Heart right ventricle (tissue), 16 donors: ENCODE data around the gene STIP1. TPM values are rescaled to one million over a fixed set of nuclear protein-coding genes. Genes with fewer than 3 reads are reported as not detected.
A peak's percentile ranks its signal among the peaks of the same experiment; 100 is the strongest.
"Not testable (repeated sequence)": the region's sequence is repeated elsewhere in the genome, so short reads cannot be mapped to it uniquely, and the experiment has no call there.

Source experiments
- ATAC-seq, 8 donors: fragments of 200-7000 bp; cut with Tn5 transposase; one replicate each; pipeline ENCODE4 v1.9.1; 2020; ENCODE audit warnings: mild to moderate bottlenecking in 8 of 8, moderate library complexity in 8 of 8, moderate number of reproducible peaks in 1 of 8
- DNase-seq, 2 donors: peaks; one replicate each; pipeline ENCODE4 v3.0.0-alpha.2; 2020
- H3K27ac ChIP-seq, 10 donors: fragments of 200-600 bp; sonication (generic) in 2 of 10; one replicate each; pipeline versions ENCODE4 v1.5.0 to v1.8.0; 2020 to 2022; ENCODE audit warnings: mild to moderate bottlenecking in 3 of 10
- H3K27me3 ChIP-seq, 7 donors: fragments of 200-600 bp; one replicate each; pipeline ENCODE4 v1.8.0; 2021 to 2022; ENCODE audit warnings: mild to moderate bottlenecking in 2 of 7
- H3K36me3 ChIP-seq, 9 donors: fragments of 200-600 bp; sonication (generic) in 1 of 9; one replicate each; pipeline versions ENCODE4 v1.5.0 to v1.8.0; 2020 to 2022; ENCODE audit warnings: mild to moderate bottlenecking in 2 of 9
- H3K4me1 ChIP-seq, 9 donors: fragments of 200-600 bp; sonication (generic) in 1 of 9; one replicate each; pipeline versions ENCODE4 v1.5.0 to v1.8.0; 2020 to 2022; ENCODE audit warnings: mild to moderate bottlenecking in 4 of 9
- H3K4me3 ChIP-seq, 10 donors: fragments of 200-600 bp; sonication (generic) in 2 of 10; one replicate each; pipeline versions ENCODE4 v1.5.0 to v1.8.0; 2020 to 2022; ENCODE audit warnings: mild to moderate bottlenecking in 7 of 10, moderate library complexity in 2 of 10
- H3K9me3 ChIP-seq, 11 donors: fragments of 200-600 bp in 10 of 11; sonication (generic) in 2 of 11; one replicate each; pipeline versions ENCODE4 v1.5.0 to v1.8.0; 2013 to 2022; ENCODE audit warnings: mild to moderate bottlenecking in 2 of 11, control low read depth in 1 of 11, moderate library complexity in 1 of 11
- WGBS, 2 donors: extraction: QIAGEN DNeasy Blood & Tissue Kit; methylation state at CpG; one replicate each; pipeline ENCODE4 v1.1.7; 2013; ENCODE audit warnings: inconsistent platforms in 1 of 2; 5-methylcytosine and 5-hydroxymethylcytosine counted together
- intact Hi-C, 10 donors: fragments of 100-400 bp; cut with DNase I; formaldehyde crosslinking; loops; one replicate each; pipeline versions ENCODE4 v1.11.1 to v1.14.2; 2022
- polyA plus RNA-seq, 2 donors: library from polyadenylated mRNA; stranded (reverse); fragments of 200-250 nt; gene quantifications; one replicate each; pipeline ENCODE4 v1.2.3, GENCODE V29; 2013
- total RNA-seq, 10 donors: library from RNA; stranded (reverse); fragmentation: NEBNext Ultra II Directional in 3 of 10; extraction: Animal tissue kit (Norgen Biotek cat#: 25700) in 3 of 10; gene quantifications; one replicate each; pipeline versions ENCODE4 v1.2.1 to v1.2.4, GENCODE V29; 2021 to 2023
- TF ChIP-seq, protein P1 (sequence below), 9 donors: fragments of 200-600 bp; sonication (generic) in 2 of 9; IDR thresholded peaks; one replicate each; pipeline versions ENCODE4 v1.5.0 to v1.8.0; 2021 to 2022; ENCODE audit warnings: antibody characterized with exemption in 9 of 9, mild to moderate bottlenecking in 5 of 9, moderate library complexity in 1 of 9
- donor health status: Arrhythmogenic right ventricular cardiomyopathy.
- donor health status: ischemic (EF 13 %, LVEDD 7.1; RV severe dilation, severe dysfunction).
- donor health status: healthy with polysubstance abuse.
- donor health status: DM: no; HTN: yes; CAD: no.
- donor health status: DM: no; HTN: no; CAD: no.
- donor health status: ischemic (EF 25% LVEDD 6.9; RV normal size, moderate dysfunction).
- donor health status: ischemic (EF 25% LVEDD 5.7; RV mildly dilated, moderate dysfunction).
- donor health status: healthy.
- donor health status: DM: yes; HTN: yes; CAD: no.
- donor health status: Ischemic cardiomyopathy.
- donor health status: ischemic (EF 35%, LVEDD 5.7; RV mildly dilated, moderate dysfunction).
- donor health status: nonischemic (EF 11% LVEDD 7.7; RV severe dilation, severe dysfunction).
- donor health status: DM: yes; HTN: yes; CAD: no.
- donor health status: PGD.
- donor health status: ischemic (EF 29% LVEDD 5.4; RV normal size, mild dysfunction).
- donor health status: nonischemic (EF 23%, LVEDD 6.1; RV moderate dilation, normal function).

STIP1 gene
- total and polyA plus RNA-seq, 12 donors = 55.3 to 144 (median 87.9) TPM

DNA sequence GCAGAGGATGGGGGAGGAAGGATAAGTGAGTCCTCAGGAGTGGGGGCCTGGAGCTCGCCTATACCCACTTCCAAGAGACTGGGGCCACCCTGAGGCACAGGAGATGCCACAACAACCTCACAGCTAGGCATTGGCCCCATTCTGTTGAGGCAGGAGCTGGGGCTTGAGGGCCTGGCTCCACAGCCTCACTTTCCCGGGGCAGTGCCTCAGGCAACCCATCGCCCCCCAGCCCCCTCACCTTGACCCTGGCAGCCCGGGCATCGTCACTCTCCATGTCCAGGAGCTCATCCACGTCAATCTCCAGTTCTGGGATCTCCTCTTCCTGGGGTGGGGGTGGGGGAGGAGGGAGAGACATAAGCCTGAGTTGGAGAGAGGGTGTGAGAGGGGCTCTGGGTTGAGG is 59.0 kb downstream of the STIP1 start:
- DNase-seq (no peak), ATAC-seq (no peak)
- peak overlapping the region in 9 of 10 donors; percentile 80 to 96 (median 84) for H3K27ac ChIP-seq
- H3K4me3 ChIP-seq = peak overlapping the region in 7 of 10 donors; percentile 64 to 89 (median 70)
- TF ChIP-seq, protein P1, sequence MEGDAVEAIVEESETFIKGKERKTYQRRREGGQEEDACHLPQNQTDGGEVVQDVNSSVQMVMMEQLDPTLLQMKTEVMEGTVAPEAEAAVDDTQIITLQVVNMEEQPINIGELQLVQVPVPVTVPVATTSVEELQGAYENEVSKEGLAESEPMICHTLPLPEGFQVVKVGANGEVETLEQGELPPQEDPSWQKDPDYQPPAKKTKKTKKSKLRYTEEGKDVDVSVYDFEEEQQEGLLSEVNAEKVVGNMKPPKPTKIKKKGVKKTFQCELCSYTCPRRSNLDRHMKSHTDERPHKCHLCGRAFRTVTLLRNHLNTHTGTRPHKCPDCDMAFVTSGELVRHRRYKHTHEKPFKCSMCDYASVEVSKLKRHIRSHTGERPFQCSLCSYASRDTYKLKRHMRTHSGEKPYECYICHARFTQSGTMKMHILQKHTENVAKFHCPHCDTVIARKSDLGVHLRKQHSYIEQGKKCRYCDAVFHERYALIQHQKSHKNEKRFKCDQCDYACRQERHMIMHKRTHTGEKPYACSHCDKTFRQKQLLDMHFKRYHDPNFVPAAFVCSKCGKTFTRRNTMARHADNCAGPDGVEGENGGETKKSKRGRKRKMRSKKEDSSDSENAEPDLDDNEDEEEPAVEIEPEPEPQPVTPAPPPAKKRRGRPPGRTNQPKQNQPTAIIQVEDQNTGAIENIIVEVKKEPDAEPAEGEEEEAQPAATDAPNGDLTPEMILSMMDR (IDR thresholded peaks at IDR 0.05) = no peak
- WGBS, 2 donors = 37 to 51% methylated on average over 6 of the region's 6 CpGs
- H3K4me1 ChIP-seq = peaks cover 19 to 53% (median 42%) of the 10 kb centered on the region in 9 donors
- no peaks in the 10 kb centered on the region for H3K27me3 ChIP-seq
- peaks cover 0 to 20% (median 0%) of the 10 kb centered on the region in 9 donors for H3K36me3 ChIP-seq
- intact Hi-C loops = loop anchor here in 1 of 10 donors (5.0 kb wide), 1 partner anchor 57 kb away; the partner anchor contains the start of gene CATSPERZ
- no peaks in the 10 kb centered on the region for H3K9me3 ChIP-seq

DNA sequence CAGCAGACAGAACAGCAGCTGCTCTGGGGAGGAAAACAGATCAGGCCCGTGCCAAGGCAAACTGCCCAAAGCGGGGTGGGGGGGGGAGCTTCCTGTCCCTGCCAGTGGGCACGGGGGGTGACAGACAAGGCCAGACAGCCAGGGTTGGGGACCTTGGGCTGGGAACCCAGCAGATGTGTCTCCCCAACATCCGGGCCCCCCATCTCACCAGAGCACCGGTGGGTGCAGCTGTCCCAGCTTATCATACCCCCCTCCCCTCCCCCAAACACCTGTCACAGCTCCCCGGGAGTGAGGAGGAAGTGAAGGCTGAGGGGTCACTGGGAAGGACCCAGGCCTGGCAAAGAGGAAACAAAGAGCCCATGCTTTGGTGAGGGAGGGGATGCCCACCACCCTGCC is 59.4 kb downstream of the STIP1 start:
- intact Hi-C loops = loop anchor here in 1 of 10 donors (5.0 kb wide), 1 partner anchor 57 kb away; the partner anchor contains the start of gene CATSPERZ
- H3K4me1 ChIP-seq = peaks cover 17 to 50% (median 41%) of the 10 kb centered on the region in 9 donors

DNA sequence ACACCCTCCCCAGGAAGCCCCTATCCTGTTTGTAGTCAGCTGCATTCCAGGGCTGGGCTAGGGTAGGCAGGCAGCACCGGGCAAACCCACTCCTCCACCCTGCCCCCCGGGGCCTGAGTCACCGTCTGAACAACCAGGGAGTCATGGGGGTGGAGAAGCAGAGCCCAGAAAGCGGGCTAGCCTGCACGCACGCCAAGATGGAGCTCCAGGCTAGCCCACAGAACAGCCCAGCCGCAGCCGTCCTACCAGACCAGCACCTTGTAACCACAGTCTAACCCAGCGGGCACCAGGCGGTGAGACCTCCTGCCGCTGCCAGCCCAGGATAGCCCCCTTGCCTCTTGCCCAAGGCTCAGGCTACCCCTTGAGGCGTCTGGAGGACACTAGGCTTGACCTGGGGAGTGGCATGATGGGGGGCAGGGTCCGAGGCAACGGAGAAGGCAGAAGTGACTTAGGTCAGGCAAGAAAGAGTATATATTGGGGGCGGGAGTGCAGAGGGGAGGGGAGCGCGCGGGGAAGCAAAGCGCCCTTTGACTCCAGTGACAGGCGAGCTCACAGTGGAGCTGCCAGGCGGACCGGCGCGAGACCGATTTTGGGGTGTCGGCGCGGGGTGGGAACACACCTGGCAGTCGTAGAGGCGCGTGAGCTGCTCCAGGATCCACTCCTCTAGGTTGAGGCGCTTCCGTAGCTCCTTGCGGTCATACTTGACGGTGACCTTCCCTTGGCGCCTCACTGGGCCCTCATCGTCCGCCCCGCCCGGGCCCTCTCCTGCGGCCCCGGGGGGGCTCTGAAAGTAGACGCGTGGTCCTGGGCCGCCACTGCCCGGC is 60.0 kb downstream of the STIP1 start:
- TF ChIP-seq, protein P1 (IDR thresholded peaks at IDR 0.05) = no peak
- 1% methylated on average over 34 to 46 of the region's 46 CpGs for WGBS, 2 donors
- ATAC-seq (peak in 1 of 8 donors; percentile 6), DNase-seq (peak; percentile 67)
- H3K27me3 ChIP-seq = no peaks in the 10 kb centered on the region
- peaks cover 0 to 20% (median 0%) of the 10 kb centered on the region in 9 donors for H3K36me3 ChIP-seq
- intact Hi-C loops = loop anchor here in 2 of 10 donors (2.0 to 5.0 kb wide), 2 partner anchors 56 to 59 kb away; partner anchors contain the start of genes CATSPERZ (in 1 of the 2) and ESRRA (in 1 of the 2)
- H3K4me1 ChIP-seq = peaks cover 16 to 54% (median 47%) of the 10 kb centered on the region in 9 donors
- peak overlapping the region; percentile 66 to 96 (median 84) for H3K27ac ChIP-seq
- peak overlapping the region; percentile 44 to 89 (median 70) for H3K4me3 ChIP-seq
- H3K9me3 ChIP-seq = no peaks in the 10 kb centered on the region

More for the DNA sequence above, 59.4 kb downstream of the STIP1 start:
- TF ChIP-seq, protein P1 (IDR thresholded peaks at IDR 0.05) = no peak
- peak; percentile 55 to 61 for DNase-seq
- peak overlapping the region; percentile 44 to 89 (median 70) for H3K4me3 ChIP-seq
- H3K9me3 ChIP-seq = no peaks in the 10 kb centered on the region
- H3K27ac ChIP-seq = peak overlapping the region in 9 of 10 donors; percentile 80 to 96 (median 84)
- H3K27me3 ChIP-seq = no peaks in the 10 kb centered on the region
- peaks cover 0 to 20% (median 0%) of the 10 kb centered on the region in 9 donors for H3K36me3 ChIP-seq
- ATAC-seq = no peak
- WGBS, 2 donors = 3 to 7% methylated on average over 6 of the region's 6 CpGs

DNA sequence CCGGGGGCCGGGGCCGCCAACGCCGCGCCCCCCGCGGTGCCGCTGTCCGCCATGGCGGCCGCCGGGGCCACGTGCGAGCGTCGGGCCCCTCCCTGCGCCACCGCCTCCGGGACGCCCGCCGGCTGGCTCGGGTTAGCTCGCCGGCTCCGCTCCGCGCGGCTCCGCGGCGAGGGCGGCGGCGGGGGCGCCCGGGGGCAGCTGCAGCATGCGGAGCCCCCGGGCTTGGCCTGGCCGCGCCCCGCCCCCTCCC is 60.6 kb downstream of the STIP1 start:
- H3K9me3 ChIP-seq, ATAC-seq, DNase-seq, H3K27me3 ChIP-seq: not testable (repeated sequence)
- Histone ChIP-seq H3K27ac (peak overlapping the region in 9 of 10 donors; percentile 80 to 96 (median 84)), H3K4me3 (peak overlapping the region; percentile 44 to 89 (median 70)), H3K4me1 (peaks cover 16 to 56% (median 47%) of the 10 kb centered on the region in 9 donors), H3K36me3 (peaks cover 0 to 20% (median 0%) of the 10 kb centered on the region in 9 donors)
- 0% methylated on average over 21 to 43 of the region's 43 CpGs for WGBS, 2 donors
- intact Hi-C loops = loop anchor here in 2 of 10 donors (2.0 to 5.0 kb wide), 2 partner anchors 56 to 58 kb away; partner anchors contain the start of genes CATSPERZ (in 1 of the 2) and ESRRA (in 1 of the 2)
